ENCODE results near the gene BICC1. TPM values are rescaled to one million over a fixed set of nuclear protein-coding genes. Genes with fewer than 3 reads are reported as not detected.

The BICC1 gene
- total and polyA plus RNA-seq, 2 of the 4 experiments (the other 2 are of a cell fraction) = 5.7 to 42.5 TPM

DNA sequence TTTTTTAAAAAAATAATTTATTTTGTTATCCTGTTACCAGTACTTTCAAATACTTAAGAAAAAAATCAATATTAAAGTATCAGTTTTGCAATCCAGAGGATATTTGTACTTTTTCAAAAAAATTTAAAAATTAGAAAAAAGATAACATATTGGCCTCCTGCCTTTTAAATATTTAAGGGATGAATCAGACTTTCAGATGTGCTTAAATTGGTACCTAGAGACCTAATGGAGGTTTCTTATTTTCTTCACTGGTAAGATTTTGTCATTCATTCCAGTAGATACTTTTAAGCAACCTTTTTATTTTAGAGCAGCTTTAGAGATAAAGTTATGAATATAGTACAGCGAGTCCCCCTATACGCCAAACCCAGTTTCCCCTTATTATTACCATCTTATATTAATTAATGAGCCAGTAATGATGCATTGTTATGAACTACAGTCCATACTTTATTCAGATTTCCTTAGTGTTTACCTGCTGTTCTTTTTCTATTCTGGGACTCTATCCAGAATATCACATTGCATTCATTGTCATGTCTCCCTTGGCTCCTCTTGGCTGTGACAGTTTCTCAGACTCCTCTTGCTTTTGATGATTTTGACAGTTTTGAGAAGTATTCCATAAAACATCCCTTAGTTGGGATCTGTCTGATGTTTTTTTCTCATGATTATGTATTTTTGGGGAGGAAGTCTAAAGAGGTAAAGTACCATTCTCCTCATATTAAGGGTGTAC, 34.2 kb downstream of the BICC1 start:
- Histone ChIP-seq H2BK120ac (ENCODE audit: low read depth, low read length) (no peak overlapping the region), H2AFZ (replicated peaks; ENCODE audit: low read length, poor library complexity) (no peak overlapping the region), H3K9ac (ENCODE audit: low read depth, low read length) (no peak overlapping the region), H3K14ac (replicated peaks; ENCODE audit: low read depth, low read length) (no peak overlapping the region), H4K8ac (ENCODE audit: low read depth in 2 of 2, low read length in 2 of 2) (no peak overlapping the region), H3K27ac (ENCODE audit: insufficient read depth, low read length) (no peak overlapping the region), H2AK9ac (replicated peaks; ENCODE audit: low read depth, low read length, poor library complexity) (no peak overlapping the region), H3K4me2 (ENCODE audit: low read depth, low read length) (no peak overlapping the region), H3K56ac (ENCODE audit: extremely low read depth, insufficient read depth, low read length) (no peak overlapping the region), H2BK20ac (ENCODE audit: low read depth, low read length) (no peak overlapping the region), H4K5ac (ENCODE audit: low read depth, low read length) (no peak overlapping the region), H2BK15ac (ENCODE audit: low read depth, low read length) (no peak overlapping the region), H3K79me1 (ENCODE audit: low read depth in 1 of 2, low read length in 2 of 2) (peaks cover 39 to 47% of the 10 kb centered on the region in 2 experiments), H4K91ac (ENCODE audit: insufficient read depth, low read depth, low read length) (no peak overlapping the region), H3K4ac (ENCODE audit: low read depth, low read length) (no peak overlapping the region), H3K4me3 (ENCODE audit: insufficient read depth, low read depth, low read length) (no peak overlapping the region), H3K9me1 (ENCODE audit: insufficient read depth, low read length) (peaks cover 8% of the 10 kb centered on the region), H3K23ac (ENCODE audit: low read depth, low read length) (no peak overlapping the region), H2BK5ac (ENCODE audit: low read depth, low read length, poor library complexity, severe bottlenecking) (no peak overlapping the region), H2AK5ac (ENCODE audit: low read depth, low read length) (no peak overlapping the region), H3K9me3 (ENCODE audit: control insufficient read depth, insufficient read depth, low read length) (no peaks in the 10 kb centered on the region), H4K20me1 (ENCODE audit: insufficient read depth, low read length) (peaks cover 25% of the 10 kb centered on the region), H3K27me3 (ENCODE audit: control insufficient read depth, insufficient read depth, low read length) (no peaks in the 10 kb centered on the region), H3K4me1 (ENCODE audit: control insufficient read depth, insufficient read depth, low read length) (0 out of 2 replicates have a peak, but pooled peaks cover 3% of the 10 kb centered on the region), H3K18ac (ENCODE audit: low read depth, low read length) (no peak overlapping the region), H3K36me3 (ENCODE audit: control insufficient read depth, insufficient read depth, low read length) (no peaks in the 10 kb centered on the region)
- no peak for DNase-seq
- ATAC-seq (ENCODE audit: low read depth) = no peak
- ChIA-PET CTCF (interaction anchor here (0.7 to 1.2 kb wide), 2 partner anchors 8 to 16 kb away, joined by 3 to 4 read pairs; no protein-coding TSS in a partner anchor), POLR2A (ENCODE audit: unreplicated experiment) (no interaction called here)
- in situ Hi-C loops (cut with MboI; ENCODE audit: low sequenced_read_pairs) = loop anchor here (25.0 kb wide), 2 partner anchors 665 to 1040 kb away; no protein-coding TSS in a partner anchor
- dilution Hi-C loops (cut with HindIII; ENCODE audit: low sequenced_read_pairs, unreplicated experiment) = no loop called here
- TF ChIP-seq SMC3 (IDR thresholded peaks at IDR 0.05; ENCODE audit: low read depth, low read length) (no peak), BHLHE40 (IDR thresholded peaks at IDR 0.05; ENCODE audit: low read depth, low read length) (no peak), MAZ (IDR thresholded peaks at IDR 0.05; ENCODE audit: borderline replicate concordance, low read depth, low read length) (no peak), USF2 (IDR thresholded peaks at IDR 0.05; ENCODE audit: low read depth, low read length) (no peak), CTCF (conservative IDR thresholded peaks at IDR 0.05; ENCODE audit: low read depth, low read length) (no peak), POLR2A (IDR thresholded peaks at IDR 0.05; ENCODE audit: low read depth, low read length) (no peak)
- TF ChIP-seq, protein P1, sequence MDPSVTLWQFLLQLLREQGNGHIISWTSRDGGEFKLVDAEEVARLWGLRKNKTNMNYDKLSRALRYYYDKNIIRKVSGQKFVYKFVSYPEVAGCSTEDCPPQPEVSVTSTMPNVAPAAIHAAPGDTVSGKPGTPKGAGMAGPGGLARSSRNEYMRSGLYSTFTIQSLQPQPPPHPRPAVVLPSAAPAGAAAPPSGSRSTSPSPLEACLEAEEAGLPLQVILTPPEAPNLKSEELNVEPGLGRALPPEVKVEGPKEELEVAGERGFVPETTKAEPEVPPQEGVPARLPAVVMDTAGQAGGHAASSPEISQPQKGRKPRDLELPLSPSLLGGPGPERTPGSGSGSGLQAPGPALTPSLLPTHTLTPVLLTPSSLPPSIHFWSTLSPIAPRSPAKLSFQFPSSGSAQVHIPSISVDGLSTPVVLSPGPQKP (IDR thresholded peaks at IDR 0.05; ENCODE audit: borderline replicate concordance, low read depth, low read length) = no peak
- BruUV-seq (replicated peaks) = no TSS peak
- WGBS, 2 experiments (ENCODE audit: extremely low coverage in 2 of 2, insufficient read length in 1 of 2) = no CpG with 5 or more reads among the region's 2 CpGs
- intact Hi-C loops (cut with micrococcal nuclease) = no loop called here

Measured in IMR-90 (cell line).